Measurements from ENCODE around the gene PKHD1.

Gene PKHD1

DNA sequence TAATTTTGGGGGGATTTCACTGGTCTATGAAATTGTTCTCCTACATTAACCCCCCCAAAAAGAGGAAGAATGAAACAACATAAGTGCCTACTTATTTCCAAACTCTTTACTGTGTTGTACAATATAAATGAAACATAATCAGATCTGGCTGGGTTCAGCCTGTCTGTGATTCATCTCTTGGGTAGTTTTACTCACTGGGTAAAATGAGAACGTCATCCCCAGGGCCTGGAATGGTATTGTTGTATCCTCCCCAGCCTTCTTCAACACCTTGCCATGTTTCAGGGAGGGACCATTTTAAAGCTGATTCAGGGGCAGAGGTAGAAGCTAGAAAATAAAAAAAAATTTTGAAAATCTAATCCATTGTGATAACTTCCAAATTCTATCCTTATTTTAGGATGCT lies 256.7 kb downstream of the PKHD1 start:
- no peaks in the 10 kb centered on the region for H3F3A ChIP-seq (ENCODE audit: insufficient read depth, low read length)
- H3K79me2 ChIP-seq (ENCODE audit: insufficient read depth, low read length), result no peaks in the 10 kb centered on the region
- no peaks in the 10 kb centered on the region for H3K27me3 ChIP-seq (ENCODE audit: insufficient read depth, low read length)
- H3K9ac ChIP-seq (ENCODE audit: low read length), result no peak overlapping the region
- H3K9me2 ChIP-seq (ENCODE audit: low read depth, low read length), result no peaks in the 10 kb centered on the region
- TF ChIP-seq EZH2 (IDR thresholded peaks at IDR 0.05; ENCODE audit: borderline replicate concordance, low read length) (no peak), CTCF (IDR thresholded peaks at IDR 0.05; ENCODE audit: low read length) (no peak)
- no peaks in the 10 kb centered on the region for H3K9me3 ChIP-seq (ENCODE audit: low read length)
- no peaks in the 10 kb centered on the region for H4K20me1 ChIP-seq (ENCODE audit: insufficient read depth, low read length)
- no peaks in the 10 kb centered on the region for H3K4me1 ChIP-seq (ENCODE audit: insufficient read depth, low read length, severe bottlenecking)
- H3K36me3 ChIP-seq (ENCODE audit: insufficient read depth, low read length), result no peaks in the 10 kb centered on the region
- no peak overlapping the region for H3K27ac ChIP-seq (ENCODE audit: low read depth, low read length, poor library complexity, severe bottlenecking)
- H3K4me2 ChIP-seq (ENCODE audit: low read length), result no peak overlapping the region
- H3K4me3 ChIP-seq (ENCODE audit: low read depth, low read length, poor library complexity, severe bottlenecking), result no peak overlapping the region
- no peak overlapping the region for H2AFZ ChIP-seq (ENCODE audit: low read length)

DNA sequence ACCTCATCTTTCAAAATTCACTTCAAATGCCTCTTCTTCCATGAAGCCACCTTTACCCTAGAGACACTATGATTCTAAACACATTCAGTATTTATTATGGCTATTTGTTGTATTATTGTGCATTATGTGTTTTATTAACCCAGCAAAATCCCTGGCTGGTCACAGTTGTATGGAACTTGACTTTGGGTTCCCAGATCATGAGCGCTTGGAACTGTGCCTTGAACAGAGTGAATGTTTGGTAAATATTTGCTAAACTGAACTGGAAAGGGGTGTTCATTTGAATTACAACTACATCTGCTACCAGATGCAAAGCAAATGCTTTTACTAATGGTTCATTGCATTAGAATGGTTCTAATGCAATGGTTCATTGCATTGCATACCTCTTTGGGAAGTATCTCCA lies 259.8 kb downstream of the PKHD1 start:
- H3K27ac ChIP-seq (ENCODE audit: low read depth, low read length, poor library complexity, severe bottlenecking), result no peak overlapping the region
- no peaks in the 10 kb centered on the region for H3F3A ChIP-seq (ENCODE audit: insufficient read depth, low read length)
- H3K36me3 ChIP-seq (ENCODE audit: insufficient read depth, low read length), result no peaks in the 10 kb centered on the region
- H3K27me3 ChIP-seq (ENCODE audit: insufficient read depth, low read length), result no peaks in the 10 kb centered on the region
- no peak overlapping the region for H2AFZ ChIP-seq (ENCODE audit: low read length)
- no peak overlapping the region for H3K9ac ChIP-seq (ENCODE audit: low read length)
- no peaks in the 10 kb centered on the region for H3K79me2 ChIP-seq (ENCODE audit: insufficient read depth, low read length)
- H3K4me1 ChIP-seq (ENCODE audit: insufficient read depth, low read length, severe bottlenecking), result no peaks in the 10 kb centered on the region
- TF ChIP-seq EZH2 (IDR thresholded peaks at IDR 0.05; ENCODE audit: borderline replicate concordance, low read length) (no peak), CTCF (IDR thresholded peaks at IDR 0.05; ENCODE audit: low read length) (no peak)
- H3K4me2 ChIP-seq (ENCODE audit: low read length), result no peak overlapping the region
- no peaks in the 10 kb centered on the region for H3K9me2 ChIP-seq (ENCODE audit: low read depth, low read length)
- no peaks in the 10 kb centered on the region for H3K9me3 ChIP-seq (ENCODE audit: low read length)
- no peak overlapping the region for H3K4me3 ChIP-seq (ENCODE audit: low read depth, low read length, poor library complexity, severe bottlenecking)
- no peaks in the 10 kb centered on the region for H4K20me1 ChIP-seq (ENCODE audit: insufficient read depth, low read length)

GRCh38 chr6:51824940-51825339 lies 262.5 kb downstream of the PKHD1 start:
- Histone ChIP-seq H3K27ac (ENCODE audit: low read depth, low read length, poor library complexity, severe bottlenecking) (no peak overlapping the region), H3K4me3 (ENCODE audit: low read depth, low read length, poor library complexity, severe bottlenecking) (no peak overlapping the region), H3K79me2 (ENCODE audit: insufficient read depth, low read length) (no peaks in the 10 kb centered on the region), H3K36me3 (ENCODE audit: insufficient read depth, low read length) (no peaks in the 10 kb centered on the region), H3K4me1 (ENCODE audit: insufficient read depth, low read length, severe bottlenecking) (no peaks in the 10 kb centered on the region), H3K9me2 (ENCODE audit: low read depth, low read length) (no peaks in the 10 kb centered on the region), H3K9me3 (ENCODE audit: low read length) (no peaks in the 10 kb centered on the region), H3K9ac (ENCODE audit: low read length) (no peak overlapping the region), H2AFZ (ENCODE audit: low read length) (no peak overlapping the region), H4K20me1 (ENCODE audit: insufficient read depth, low read length) (no peaks in the 10 kb centered on the region), H3K4me2 (ENCODE audit: low read length) (no peak overlapping the region), H3K27me3 (ENCODE audit: insufficient read depth, low read length) (no peaks in the 10 kb centered on the region), H3F3A (ENCODE audit: insufficient read depth, low read length) (no peaks in the 10 kb centered on the region)
- TF ChIP-seq CTCF (IDR thresholded peaks at IDR 0.05; ENCODE audit: low read length) (no peak), EZH2 (IDR thresholded peaks at IDR 0.05; ENCODE audit: borderline replicate concordance, low read length) (no peak)

Measured in OCI-LY1 (cell line).